Calu3 (cell line): ENCODE data around the gene DIS3L2. TPM values are rescaled to one million over a fixed set of nuclear protein-coding genes. Genes with fewer than 3 reads are reported as not detected.
"Not testable (repeated sequence)": the region's sequence is repeated elsewhere in the genome, so short reads cannot be mapped to it uniquely, and the experiment has no call there.

Source experiments
- BruUV-seq: library from RNA; stranded (reverse); fragments of 400-500 nt; replicated peaks from 2 replicates; lab custom pipeline; 2021; lab: Mats Ljungman, UMichigan
- CTCF ChIA-PET: fragments of 300-600 bp; sonication (Branson Sonifier 250); formaldehyde crosslinking; loops from one replicate; lab custom pipeline; 2022; ENCODE audit warnings: antibody characterized with exemption; lab: Charles Lee
- DNase-seq: peaks from one replicate; pipeline ENCODE4 v3.0.0; 2022
- H3K27ac Mint-ChIP-seq: one replicate; pipeline ENCODE4 v1.8.0; 2022; ENCODE audit warnings: mixed read lengths; ENCODE audit not compliant: unreplicated experiment
- H3K27me3 Mint-ChIP-seq: one replicate; pipeline ENCODE4 v1.8.0; 2022; ENCODE audit warnings: mixed read lengths; ENCODE audit not compliant: unreplicated experiment
- H3K36me3 Mint-ChIP-seq: one replicate; pipeline ENCODE4 v1.8.0; 2022; ENCODE audit warnings: mild to moderate bottlenecking, moderate library complexity, mixed read lengths; ENCODE audit not compliant: insufficient read depth, unreplicated experiment
- H3K4me1 Mint-ChIP-seq: one replicate; pipeline ENCODE4 v1.8.0; 2022; ENCODE audit warnings: mild to moderate bottlenecking, low read depth, mixed read lengths; ENCODE audit not compliant: unreplicated experiment
- H3K4me3 Mint-ChIP-seq: one replicate; pipeline ENCODE4 v1.8.0; 2022; ENCODE audit warnings: mild to moderate bottlenecking, low read depth, moderate library complexity, mixed read lengths; ENCODE audit not compliant: unreplicated experiment
- H3K9me3 Mint-ChIP-seq: one replicate; pipeline ENCODE4 v1.8.0; 2022; ENCODE audit warnings: low read depth, mixed read lengths; ENCODE audit not compliant: unreplicated experiment
- intact Hi-C: fragments of 100-400 bp; cut with micrococcal nuclease; formaldehyde crosslinking; loops from one replicate; pipeline ENCODE4 v1.10.0; 2022; ENCODE audit not compliant: unreplicated experiment
- total RNA-seq: library from RNA; stranded (reverse); gene quantifications from 2 replicates; pipeline ENCODE4 v1.2.3, GENCODE V29; 2022
- TF ChIP-seq, protein P1 (sequence below): fragments of 200-600 bp; IDR thresholded peaks from one replicate; pipeline ENCODE4 v1.8.0; 2022; ENCODE audit warnings: antibody characterized with exemption; ENCODE audit not compliant: unreplicated experiment

DIS3L2 gene
- total RNA-seq, 1 experiment from 2014 or later = 46.0 TPM

DNA sequence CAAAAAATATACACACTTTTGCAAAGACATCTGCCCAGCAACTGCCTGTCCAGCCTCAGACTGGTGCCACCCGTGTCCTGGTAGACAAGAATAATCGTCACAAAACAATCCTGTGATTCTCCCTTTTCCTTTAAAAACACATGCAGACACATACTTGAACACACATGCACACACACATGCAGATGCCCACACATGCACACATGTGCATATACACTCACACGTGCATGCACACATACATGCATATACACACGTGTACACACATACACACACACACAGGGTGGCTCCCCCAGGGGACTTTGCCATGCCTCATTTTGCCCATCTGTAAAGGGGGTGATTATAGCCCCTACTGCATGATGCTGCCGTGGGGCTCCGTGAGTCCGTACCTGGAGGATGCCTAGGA is 392.1 kb downstream of the DIS3L2 start:
- intact Hi-C loops = no loop called here
- Mint-ChIP-seq H3K36me3 (peaks cover 7% of the 10 kb centered on the region), H3K4me1 (no peaks in the 10 kb centered on the region), H3K27me3 (peaks cover 11% of the 10 kb centered on the region), H3K9me3 (no peaks in the 10 kb centered on the region), H3K27ac (no peak overlapping the region), H3K4me3 (no peak overlapping the region)
- CTCF ChIA-PET = no interaction called here
- no TSS peak for BruUV-seq
- TF ChIP-seq, protein P1, sequence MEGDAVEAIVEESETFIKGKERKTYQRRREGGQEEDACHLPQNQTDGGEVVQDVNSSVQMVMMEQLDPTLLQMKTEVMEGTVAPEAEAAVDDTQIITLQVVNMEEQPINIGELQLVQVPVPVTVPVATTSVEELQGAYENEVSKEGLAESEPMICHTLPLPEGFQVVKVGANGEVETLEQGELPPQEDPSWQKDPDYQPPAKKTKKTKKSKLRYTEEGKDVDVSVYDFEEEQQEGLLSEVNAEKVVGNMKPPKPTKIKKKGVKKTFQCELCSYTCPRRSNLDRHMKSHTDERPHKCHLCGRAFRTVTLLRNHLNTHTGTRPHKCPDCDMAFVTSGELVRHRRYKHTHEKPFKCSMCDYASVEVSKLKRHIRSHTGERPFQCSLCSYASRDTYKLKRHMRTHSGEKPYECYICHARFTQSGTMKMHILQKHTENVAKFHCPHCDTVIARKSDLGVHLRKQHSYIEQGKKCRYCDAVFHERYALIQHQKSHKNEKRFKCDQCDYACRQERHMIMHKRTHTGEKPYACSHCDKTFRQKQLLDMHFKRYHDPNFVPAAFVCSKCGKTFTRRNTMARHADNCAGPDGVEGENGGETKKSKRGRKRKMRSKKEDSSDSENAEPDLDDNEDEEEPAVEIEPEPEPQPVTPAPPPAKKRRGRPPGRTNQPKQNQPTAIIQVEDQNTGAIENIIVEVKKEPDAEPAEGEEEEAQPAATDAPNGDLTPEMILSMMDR = no peak
- DNase-seq = no peak

DNA sequence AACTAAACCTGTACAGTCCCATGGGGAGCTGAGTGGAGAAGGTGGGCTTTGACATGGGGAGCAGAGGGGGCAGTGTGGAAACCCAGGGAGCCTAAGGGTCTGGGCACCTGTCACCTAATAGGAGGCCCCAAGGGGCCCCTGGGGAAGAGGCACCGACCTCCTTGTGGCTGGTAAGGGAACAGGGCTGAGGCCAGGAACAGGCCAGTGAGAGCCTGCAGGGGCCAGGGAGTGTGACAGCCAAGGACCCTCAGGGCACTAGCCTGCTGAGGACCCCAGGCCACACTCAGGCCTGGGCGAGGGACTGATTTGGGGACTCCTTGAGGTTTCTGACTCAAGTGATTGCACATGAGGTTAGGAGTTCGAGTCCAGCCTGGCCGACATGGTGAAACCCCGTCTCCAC is 392.6 kb downstream of the DIS3L2 start:
- intact Hi-C loops = no loop called here
- TF ChIP-seq, protein P1 = no peak
- CTCF ChIA-PET = no interaction called here
- peaks cover 11% of the 10 kb centered on the region for H3K27me3 Mint-ChIP-seq
- no peak overlapping the region for H3K4me3 Mint-ChIP-seq
- H3K9me3 Mint-ChIP-seq = no peaks in the 10 kb centered on the region
- H3K36me3 Mint-ChIP-seq = peaks cover 7% of the 10 kb centered on the region
- DNase-seq = no peak
- H3K27ac Mint-ChIP-seq = no peak overlapping the region
- no TSS peak for BruUV-seq
- no peaks in the 10 kb centered on the region for H3K4me1 Mint-ChIP-seq

DNA sequence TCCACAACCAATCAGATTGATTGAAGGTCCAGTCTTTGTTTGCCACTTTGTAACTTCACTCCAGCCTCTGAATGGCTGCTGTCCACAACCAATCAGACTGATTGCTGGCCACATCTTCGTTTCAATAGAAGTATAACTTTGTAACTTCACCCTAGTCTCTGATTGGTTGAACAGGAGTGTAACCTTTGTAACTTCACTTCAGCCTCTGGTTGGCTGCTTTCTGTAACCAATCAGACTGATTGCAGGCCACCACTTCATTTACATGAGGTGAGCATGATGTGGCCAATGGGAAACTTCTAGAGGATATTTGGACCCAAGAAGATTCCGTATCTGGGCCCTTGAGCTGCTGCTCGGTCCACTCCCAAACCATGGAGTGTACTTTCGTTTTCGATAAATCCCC is 400.1 kb downstream of the DIS3L2 start:
- TF ChIP-seq, protein P1 = no peak
- peaks cover 4% of the 10 kb centered on the region for H3K27me3 Mint-ChIP-seq
- H3K9me3 Mint-ChIP-seq = no peaks in the 10 kb centered on the region
- no peak for DNase-seq
- no peak overlapping the region for H3K27ac Mint-ChIP-seq
- no peaks in the 10 kb centered on the region for H3K36me3 Mint-ChIP-seq
- CTCF ChIA-PET = interaction anchor here (0.5 kb wide), 1 partner anchor 544 kb away, joined by 3 read pairs; no protein-coding TSS in a partner anchor
- no peak overlapping the region for H3K4me3 Mint-ChIP-seq
- H3K4me1 Mint-ChIP-seq = peaks cover 8% of the 10 kb centered on the region
- BruUV-seq = no TSS peak
- intact Hi-C loops = no loop called here

DNA sequence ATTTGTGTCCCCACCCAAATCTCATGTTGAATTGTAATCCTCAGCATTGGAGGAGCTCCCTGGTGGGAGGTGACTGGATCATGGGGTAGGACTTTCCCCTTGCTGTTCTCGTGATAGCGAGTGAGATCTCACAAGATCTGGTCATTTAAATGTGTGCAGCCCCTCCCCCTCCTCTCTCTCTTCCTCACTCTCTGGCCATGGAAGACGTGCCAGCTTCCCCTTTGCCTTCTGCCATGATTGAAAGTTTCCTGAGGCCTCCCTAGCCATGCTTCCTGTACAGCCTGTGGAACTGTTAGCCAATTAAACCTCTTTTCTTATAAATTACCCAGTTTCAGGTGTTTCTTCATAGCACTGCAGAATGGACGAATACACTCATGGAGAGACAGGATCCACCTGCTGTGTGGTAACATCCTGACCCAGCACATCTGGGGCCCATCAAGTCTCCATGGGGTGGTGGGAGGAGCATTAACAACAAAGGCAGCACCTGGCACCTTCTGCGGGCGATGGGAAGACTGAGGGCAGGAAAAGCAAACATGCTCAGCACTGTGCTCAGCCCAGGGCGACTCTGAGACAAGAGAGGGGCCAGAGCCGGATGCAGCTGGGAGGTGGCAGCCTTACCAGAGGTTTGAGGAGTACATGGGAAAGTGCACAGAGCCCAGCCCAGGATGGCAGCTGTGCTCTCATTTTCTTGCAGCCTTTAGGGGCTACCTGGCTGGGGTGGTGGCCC is 400.8 kb downstream of the DIS3L2 start:
- Mint-ChIP-seq H3K36me3 (no peaks in the 10 kb centered on the region), H3K9me3 (no peaks in the 10 kb centered on the region), H3K27me3 (no peaks in the 10 kb centered on the region), H3K4me1 (peaks cover 8% of the 10 kb centered on the region), H3K27ac (no peak overlapping the region), H3K4me3 (no peak overlapping the region)
- TF ChIP-seq, protein P1 = no peak
- no TSS peak for BruUV-seq
- CTCF ChIA-PET = interaction anchor here (1.0 kb wide), 1 partner anchor 10 kb away, joined by 3 read pairs; no protein-coding TSS in a partner anchor
- no peak for DNase-seq
- intact Hi-C loops = no loop called here

DNA sequence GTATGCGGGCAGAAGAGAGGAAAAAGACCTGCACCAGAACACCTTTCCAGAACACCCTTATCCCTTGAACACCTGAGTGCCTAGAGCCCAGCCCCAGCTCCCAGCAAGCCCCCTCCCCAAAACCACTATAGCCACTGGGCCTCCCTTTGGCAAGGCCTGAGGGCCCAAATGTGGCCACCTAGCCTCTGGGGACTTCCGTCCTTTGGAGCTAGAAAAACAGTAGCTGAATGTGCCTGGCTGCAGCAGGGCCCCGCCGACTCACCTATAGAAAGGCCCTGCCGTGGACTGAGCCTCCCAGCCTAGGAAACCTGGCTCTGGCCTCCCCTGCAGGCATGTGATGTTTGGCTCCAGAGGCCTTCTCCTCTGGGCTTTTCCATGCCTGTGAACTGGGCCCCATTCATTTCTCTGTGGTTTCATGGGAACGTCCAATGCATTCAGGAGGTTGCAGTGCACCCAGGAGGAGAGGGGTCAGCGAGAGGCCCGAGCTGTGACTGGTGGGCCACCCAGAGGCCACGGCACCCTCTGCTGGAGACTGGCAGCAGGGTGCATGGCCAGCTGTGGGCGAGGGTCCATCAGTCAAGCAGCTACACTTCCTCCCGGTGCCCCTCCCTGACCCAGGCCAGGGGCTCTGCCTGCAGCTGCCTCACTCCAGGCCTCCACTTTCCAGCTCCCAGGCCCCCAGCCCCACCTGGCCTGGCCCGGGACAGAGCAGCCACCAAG is 401.7 kb downstream of the DIS3L2 start:
- BruUV-seq, H3K4me1 Mint-ChIP-seq, H3K27ac Mint-ChIP-seq, H3K9me3 Mint-ChIP-seq, H3K36me3 Mint-ChIP-seq, DNase-seq, intact Hi-C loops, H3K27me3 Mint-ChIP-seq, H3K4me3 Mint-ChIP-seq: not testable (repeated sequence)
- CTCF ChIA-PET = interaction anchor here (0.7 to 1.0 kb wide), 2 partner anchors 9 to 82 kb away, joined by 3 to 4 read pairs; no protein-coding TSS in a partner anchor
